Measurements from ENCODE around the gene H1-8.

Gene H1-8

GRCh38 chr3:129519449-129519848 is 23.5 kb upstream of the H1-8 start:
- Histone ChIP-seq H3K4me3 (ENCODE audit: low read length) (no peak overlapping the region), H3K4me1 (ENCODE audit: insufficient read depth, low read length) (peaks cover 10% of the 10 kb centered on the region), H2AFZ (ENCODE audit: low read depth, low read length) (no peak overlapping the region), H3K36me3 (ENCODE audit: insufficient read depth, low read length) (peaks cover 19% of the 10 kb centered on the region), H3K27me3 (ENCODE audit: insufficient read depth, low read length) (no peaks in the 10 kb centered on the region), H3K9me3 (ENCODE audit: low read length) (no peaks in the 10 kb centered on the region)

- Histone ChIP-seq H2AFZ (ENCODE audit: low read depth, low read length) (no peak overlapping the region), H3K27me3 (ENCODE audit: insufficient read depth, low read length) (no peaks in the 10 kb centered on the region), H3K9me3 (ENCODE audit: low read length) (no peaks in the 10 kb centered on the region), H3K4me1 (ENCODE audit: insufficient read depth, low read length) (peaks cover 10% of the 10 kb centered on the region), H3K36me3 (ENCODE audit: insufficient read depth, low read length) (peaks cover 17% of the 10 kb centered on the region), H3K4me3 (ENCODE audit: low read length) (no peak overlapping the region)
These were observed 22.9 kb upstream of the H1-8 start for GRCh38 chr3:129519896-129520715.

GRCh38 chr3:129520960-129521359 is 22.0 kb upstream of the H1-8 start:
- H3K27me3 ChIP-seq (ENCODE audit: insufficient read depth, low read length): no peaks in the 10 kb centered on the region
- peaks cover 10% of the 10 kb centered on the region for H3K4me1 ChIP-seq (ENCODE audit: insufficient read depth, low read length)
- peaks cover 14% of the 10 kb centered on the region for H3K36me3 ChIP-seq (ENCODE audit: insufficient read depth, low read length)
- H3K9me3 ChIP-seq (ENCODE audit: low read length): no peaks in the 10 kb centered on the region
- H2AFZ ChIP-seq (ENCODE audit: low read depth, low read length): no peak overlapping the region
- no peak overlapping the region for H3K4me3 ChIP-seq (ENCODE audit: low read length)

- no peak overlapping the region for H2AFZ ChIP-seq (ENCODE audit: low read depth, low read length)
- H3K9me3 ChIP-seq (ENCODE audit: low read length): no peaks in the 10 kb centered on the region
- H3K4me1 ChIP-seq (ENCODE audit: insufficient read depth, low read length): peaks cover 10% of the 10 kb centered on the region
- H3K27me3 ChIP-seq (ENCODE audit: insufficient read depth, low read length): no peaks in the 10 kb centered on the region
- no peak overlapping the region for H3K4me3 ChIP-seq (ENCODE audit: low read length)
- peaks cover 10% of the 10 kb centered on the region for H3K36me3 ChIP-seq (ENCODE audit: insufficient read depth, low read length)
These were observed 21.4 kb upstream of the H1-8 start for GRCh38 chr3:129521611-129522010.

GRCh38 chr3:129522953-129523352 is 20.0 kb upstream of the H1-8 start:
- Histone ChIP-seq H2AFZ (ENCODE audit: low read depth, low read length) (no peak overlapping the region), H3K27me3 (ENCODE audit: insufficient read depth, low read length) (no peaks in the 10 kb centered on the region), H3K4me3 (ENCODE audit: low read length) (no peak overlapping the region), H3K9me3 (ENCODE audit: low read length) (no peaks in the 10 kb centered on the region), H3K36me3 (ENCODE audit: insufficient read depth, low read length) (peaks cover 7% of the 10 kb centered on the region), H3K4me1 (ENCODE audit: insufficient read depth, low read length) (peaks cover 10% of the 10 kb centered on the region)

GRCh38 chr3:129524081-129524480 is 18.9 kb upstream of the H1-8 start:
- Histone ChIP-seq H2AFZ (ENCODE audit: low read depth, low read length) (no peak overlapping the region), H3K9me3 (ENCODE audit: low read length) (no peaks in the 10 kb centered on the region), H3K36me3 (ENCODE audit: insufficient read depth, low read length) (peaks cover 5% of the 10 kb centered on the region), H3K4me3 (ENCODE audit: low read length) (no peak overlapping the region), H3K27me3 (ENCODE audit: insufficient read depth, low read length) (no peaks in the 10 kb centered on the region), H3K4me1 (ENCODE audit: insufficient read depth, low read length) (peaks cover 10% of the 10 kb centered on the region)

GRCh38 chr3:129525341-129525968 is 17.5 kb upstream of the H1-8 start:
- Histone ChIP-seq H3K4me1 (ENCODE audit: insufficient read depth, low read length) (peaks cover 17% of the 10 kb centered on the region), H2AFZ (ENCODE audit: low read depth, low read length) (no peak overlapping the region), H3K36me3 (ENCODE audit: insufficient read depth, low read length) (no peaks in the 10 kb centered on the region), H3K4me3 (ENCODE audit: low read length) (no peak overlapping the region), H3K27me3 (ENCODE audit: insufficient read depth, low read length) (no peaks in the 10 kb centered on the region), H3K9me3 (ENCODE audit: low read length) (no peaks in the 10 kb centered on the region)

- H3K9me3 ChIP-seq (ENCODE audit: low read length): no peaks in the 10 kb centered on the region
- no peak overlapping the region for H3K4me3 ChIP-seq (ENCODE audit: low read length)
- peaks cover 19% of the 10 kb centered on the region for H3K4me1 ChIP-seq (ENCODE audit: insufficient read depth, low read length)
- H3K27me3 ChIP-seq (ENCODE audit: insufficient read depth, low read length): no peaks in the 10 kb centered on the region
- no peaks in the 10 kb centered on the region for H3K36me3 ChIP-seq (ENCODE audit: insufficient read depth, low read length)
- H2AFZ ChIP-seq (ENCODE audit: low read depth, low read length): no peak overlapping the region
These were observed 16.7 kb upstream of the H1-8 start for GRCh38 chr3:129526121-129526900.

- Histone ChIP-seq H3K4me1 (ENCODE audit: insufficient read depth, low read length) (peaks cover 11% of the 10 kb centered on the region), H3K9me3 (ENCODE audit: low read length) (peaks cover 2% of the 10 kb centered on the region), H3K36me3 (ENCODE audit: insufficient read depth, low read length) (no peaks in the 10 kb centered on the region), H2AFZ (ENCODE audit: low read depth, low read length) (no peak overlapping the region), H3K27me3 (ENCODE audit: insufficient read depth, low read length) (no peaks in the 10 kb centered on the region), H3K4me3 (ENCODE audit: low read length) (no peak overlapping the region)
These were observed 15.7 kb upstream of the H1-8 start for GRCh38 chr3:129527262-129527661.

GRCh38 chr3:129528589-129529100 is 14.3 kb upstream of the H1-8 start, which contains the start of gene RHO:
Gene RHO, plus strand, starts transcription at chr3:129528639. Its CDS starts 95 bp downstream, at chr3:129528734.
- no peak within 1 kb of the TSS for H3K4me3 ChIP-seq (ENCODE audit: low read length)
- H3K9me3 ChIP-seq (ENCODE audit: low read length): peaks cover 2% of the 10 kb centered on the region
- no peaks in the 10 kb centered on the region for H3K36me3 ChIP-seq (ENCODE audit: insufficient read depth, low read length)
- H2AFZ ChIP-seq (ENCODE audit: low read depth, low read length): no peak within 1 kb of the TSS
- peaks cover 9% of the 10 kb centered on the region for H3K4me1 ChIP-seq (ENCODE audit: insufficient read depth, low read length)
- no peaks in the 10 kb centered on the region for H3K27me3 ChIP-seq (ENCODE audit: insufficient read depth, low read length)

GRCh38 chr3:129529436-129530210 is 13.4 kb upstream of the H1-8 start:
- H3K4me3 ChIP-seq (ENCODE audit: low read length): no peak overlapping the region
- H3K36me3 ChIP-seq (ENCODE audit: insufficient read depth, low read length): no peaks in the 10 kb centered on the region
- no peaks in the 10 kb centered on the region for H3K27me3 ChIP-seq (ENCODE audit: insufficient read depth, low read length)
- H2AFZ ChIP-seq (ENCODE audit: low read depth, low read length): no peak overlapping the region
- peaks cover 2% of the 10 kb centered on the region for H3K9me3 ChIP-seq (ENCODE audit: low read length)
- H3K4me1 ChIP-seq (ENCODE audit: insufficient read depth, low read length): peaks cover 13% of the 10 kb centered on the region

- Histone ChIP-seq H3K27me3 (ENCODE audit: insufficient read depth, low read length) (no peaks in the 10 kb centered on the region), H2AFZ (ENCODE audit: low read depth, low read length) (no peak overlapping the region), H3K4me1 (ENCODE audit: insufficient read depth, low read length) (peaks cover 13% of the 10 kb centered on the region), H3K36me3 (ENCODE audit: insufficient read depth, low read length) (no peaks in the 10 kb centered on the region), H3K9me3 (ENCODE audit: low read length) (peaks cover 2% of the 10 kb centered on the region), H3K4me3 (ENCODE audit: low read length) (no peak overlapping the region)
These were observed 12.7 kb upstream of the H1-8 start for GRCh38 chr3:129530251-129530791.

All from neuron (in vitro differentiated cells).